Cardiac fibroblast (primary cell): Measurements from ENCODE around the gene CELF2.

Experiments
- DNase-seq, 2 donors: peaks; one replicate each; pipeline versions ENCODE4 v3.0.0 to v3.0.0-alpha.2; 2010; ENCODE audit warnings: low read depth in 2 of 2
- H3K4me3 ChIP-seq, 2 donors: replicated peaks in 1 of 2; 1 replicate in 1 of 2; 2 replicates in 1 of 2; pipeline ENCODE4 v1.5.1; 2011; ENCODE audit warnings: low read depth in 2 of 2, low read length in 2 of 2, mild to moderate bottlenecking in 2 of 2, moderate library complexity in 1 of 2
- TF ChIP-seq, protein P1 (sequence below): IDR thresholded peaks from one replicate; pipeline ENCODE4 v1.5.1; 2011; ENCODE audit warnings: low read depth, mild to moderate bottlenecking, low read length, inconsistent platforms

CELF2 gene

DNA sequence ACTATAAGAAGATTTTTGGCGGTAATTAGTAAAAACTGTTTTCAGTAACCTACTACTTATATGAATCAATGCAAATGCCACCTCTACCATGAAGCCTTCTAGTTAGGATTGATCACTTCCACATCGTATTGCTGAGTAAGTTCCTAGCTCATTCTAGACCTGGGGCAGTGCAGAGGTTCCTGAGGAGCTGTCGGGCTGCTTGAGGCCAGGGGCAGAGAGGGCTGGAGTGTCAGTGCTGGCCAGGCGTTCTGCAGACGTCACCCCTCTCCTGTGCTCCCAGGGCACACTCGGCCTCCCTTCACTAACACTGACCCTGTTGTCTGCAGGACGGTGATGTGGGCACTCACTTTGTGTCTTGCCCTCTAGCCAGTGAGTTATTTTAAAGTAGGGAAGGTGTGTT lies 275.7 kb downstream of the CELF2 start:
- TF ChIP-seq, protein P1, sequence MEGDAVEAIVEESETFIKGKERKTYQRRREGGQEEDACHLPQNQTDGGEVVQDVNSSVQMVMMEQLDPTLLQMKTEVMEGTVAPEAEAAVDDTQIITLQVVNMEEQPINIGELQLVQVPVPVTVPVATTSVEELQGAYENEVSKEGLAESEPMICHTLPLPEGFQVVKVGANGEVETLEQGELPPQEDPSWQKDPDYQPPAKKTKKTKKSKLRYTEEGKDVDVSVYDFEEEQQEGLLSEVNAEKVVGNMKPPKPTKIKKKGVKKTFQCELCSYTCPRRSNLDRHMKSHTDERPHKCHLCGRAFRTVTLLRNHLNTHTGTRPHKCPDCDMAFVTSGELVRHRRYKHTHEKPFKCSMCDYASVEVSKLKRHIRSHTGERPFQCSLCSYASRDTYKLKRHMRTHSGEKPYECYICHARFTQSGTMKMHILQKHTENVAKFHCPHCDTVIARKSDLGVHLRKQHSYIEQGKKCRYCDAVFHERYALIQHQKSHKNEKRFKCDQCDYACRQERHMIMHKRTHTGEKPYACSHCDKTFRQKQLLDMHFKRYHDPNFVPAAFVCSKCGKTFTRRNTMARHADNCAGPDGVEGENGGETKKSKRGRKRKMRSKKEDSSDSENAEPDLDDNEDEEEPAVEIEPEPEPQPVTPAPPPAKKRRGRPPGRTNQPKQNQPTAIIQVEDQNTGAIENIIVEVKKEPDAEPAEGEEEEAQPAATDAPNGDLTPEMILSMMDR, result no peak
- no peak overlapping the region for H3K4me3 ChIP-seq
- DNase-seq, result no peak

- TF ChIP-seq, protein P1, result no peak
- no peak overlapping the region for H3K4me3 ChIP-seq
- peak in 1 of 2 donors; percentile 6 for DNase-seq
Measured at GRCh38 chr10:11294831-11295450, 277.3 kb downstream of the CELF2 start.

DNA sequence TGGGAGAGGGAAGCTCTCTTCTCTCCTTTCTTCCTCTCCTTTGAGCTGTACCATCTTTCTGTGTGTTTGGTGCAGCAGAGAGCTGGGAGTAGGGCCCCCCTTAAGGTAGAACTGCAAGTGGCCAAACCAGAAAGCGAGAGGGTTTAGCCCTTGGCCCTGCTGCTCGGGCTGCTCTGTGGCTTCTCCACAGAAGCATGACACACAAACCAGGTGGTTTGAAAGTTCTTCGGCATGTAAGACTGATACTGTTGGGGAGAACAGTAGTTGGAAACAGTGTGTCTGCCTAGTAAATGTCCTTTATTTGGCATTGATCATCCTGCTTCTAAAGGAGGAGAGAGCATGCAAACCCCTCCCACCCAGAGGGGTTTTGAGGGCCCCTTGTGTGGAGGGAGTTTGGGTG lies 277.8 kb downstream of the CELF2 start:
- TF ChIP-seq, protein P1, result no peak
- no peak for DNase-seq
- no peak overlapping the region for H3K4me3 ChIP-seq

DNA sequence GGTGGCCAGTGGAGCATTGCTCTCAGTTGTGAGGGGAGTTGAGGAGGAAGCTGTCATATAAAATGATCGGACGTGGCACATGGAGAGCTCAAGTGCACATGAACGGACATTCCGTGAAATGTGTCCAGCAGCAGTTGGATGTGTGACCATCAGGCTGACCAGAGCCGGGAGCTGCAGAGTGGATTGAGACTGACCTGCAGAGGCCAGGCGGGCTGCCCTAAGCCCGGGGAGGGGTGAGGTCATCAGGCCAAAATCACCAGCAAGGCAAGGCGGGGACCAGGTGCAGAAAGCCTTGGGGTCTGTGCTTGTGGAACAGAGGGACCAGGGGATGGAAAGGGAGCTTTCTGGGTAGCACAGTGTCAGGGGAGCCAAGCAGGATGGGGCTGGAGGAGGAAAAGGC lies 279.5 kb downstream of the CELF2 start:
- TF ChIP-seq, protein P1, result no peak

DNA sequence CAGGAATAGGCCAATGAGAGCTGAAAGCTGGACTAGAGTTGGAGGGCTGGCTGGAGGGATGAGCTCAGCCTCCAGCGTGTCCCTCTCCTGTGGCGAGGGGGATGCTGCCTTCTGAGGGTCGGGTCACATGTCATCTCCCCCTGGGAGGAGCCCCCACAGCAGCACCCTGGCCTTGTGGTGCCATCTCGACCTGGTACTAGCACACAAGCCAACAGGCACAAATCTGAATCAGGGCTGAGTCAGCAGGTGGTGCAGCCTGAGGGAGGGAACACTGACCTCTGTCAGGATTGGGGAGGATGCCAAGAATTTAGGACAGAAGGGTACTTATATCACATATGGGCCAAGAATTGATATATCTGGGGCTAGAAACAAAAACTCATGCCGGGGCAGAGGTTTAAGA lies 280.4 kb downstream of the CELF2 start:
- TF ChIP-seq, protein P1, result no peak
- H3K4me3 ChIP-seq, result no peak overlapping the region
- DNase-seq, result peak in 1 of 2 donors; percentile 14

More for the DNA sequence above, 279.5 kb downstream of the CELF2 start:
- H3K4me3 ChIP-seq, result no peak overlapping the region
- no peak for DNase-seq

- H3K4me3 ChIP-seq, result no peak overlapping the region
- DNase-seq, result no peak
- TF ChIP-seq, protein P1, result no peak
Measured at GRCh38 chr10:11299125-11299524, 281.5 kb downstream of the CELF2 start.

DNA sequence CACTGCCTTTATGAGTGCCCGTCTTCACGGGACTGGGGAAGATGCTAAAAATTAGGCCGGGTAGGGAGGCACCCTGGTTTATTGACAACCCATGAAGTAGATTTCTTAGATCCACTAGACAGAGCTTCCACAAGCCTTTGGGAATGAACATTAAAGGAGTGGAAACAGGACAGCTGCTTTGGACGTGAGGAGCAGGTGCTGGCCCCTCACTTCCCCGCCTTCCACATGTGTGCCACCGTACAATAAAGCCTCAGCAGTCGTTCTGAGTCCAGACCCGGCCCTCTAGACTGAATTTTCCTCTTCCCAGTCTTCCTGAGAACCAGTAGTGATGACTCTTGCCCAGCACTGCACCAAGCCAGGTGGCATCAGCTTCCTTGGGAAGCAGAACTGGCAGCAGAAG lies 282.4 kb downstream of the CELF2 start:
- no peak overlapping the region for H3K4me3 ChIP-seq
- DNase-seq, result no peak
- TF ChIP-seq, protein P1, result no peak
